SH-SY5Y (cell line): ENCODE data around the gene PIP5K1B.

Experiments used
- GATA2 ChIP-seq: IDR thresholded peaks from 2 replicates; pipeline ENCODE4 v1.6.1; 2011; ENCODE audit warnings: mild to moderate bottlenecking, low read depth, low read length
- GATA3 ChIP-seq: IDR thresholded peaks from 2 replicates; pipeline ENCODE4 v1.6.1; 2011; ENCODE audit warnings: low read depth, mild to moderate bottlenecking, low read length, moderate library complexity

Gene PIP5K1B

DNA sequence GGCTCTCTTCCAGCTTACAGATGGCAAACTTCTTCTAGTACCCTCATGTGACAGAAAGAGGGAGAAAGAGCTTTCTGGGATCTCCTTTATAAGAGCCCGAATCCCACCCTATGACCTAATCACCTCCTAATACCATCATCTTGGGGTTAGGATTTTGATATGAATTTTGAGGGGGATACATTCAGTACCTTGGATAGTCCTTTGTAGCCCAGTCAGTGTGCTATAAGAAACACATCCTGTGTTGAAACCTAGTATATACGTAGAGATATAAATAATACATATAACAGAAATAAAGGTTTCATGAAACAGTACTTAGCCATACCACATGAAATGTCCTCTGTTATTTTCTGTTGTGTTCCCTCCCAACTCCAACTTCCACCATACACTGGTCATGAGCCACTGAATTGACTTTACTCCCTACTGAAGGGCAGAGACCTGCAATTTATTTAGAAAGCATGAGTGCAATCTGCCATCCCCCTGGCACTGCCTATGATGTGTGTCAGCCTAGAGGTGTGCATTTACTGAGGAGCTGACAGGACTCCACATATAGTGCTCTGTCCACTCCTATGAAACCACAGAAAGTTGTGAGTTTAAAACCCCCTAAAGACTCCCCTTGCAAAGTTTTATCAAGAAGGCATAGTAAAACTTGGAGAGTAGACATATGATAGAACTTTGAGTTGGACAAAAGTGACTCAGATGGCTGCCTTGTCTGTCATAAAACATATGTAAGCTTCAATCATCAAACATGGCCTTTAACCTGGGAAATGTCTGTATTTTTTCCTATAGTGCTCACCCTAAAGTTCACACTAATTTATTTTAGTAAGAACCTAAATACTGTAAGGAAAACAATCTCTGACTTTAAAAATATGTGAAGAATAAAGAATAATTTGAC, 12.8 kb downstream of the PIP5K1B start:
- TF ChIP-seq GATA3 (no peak), GATA2 (no peak)

DNA sequence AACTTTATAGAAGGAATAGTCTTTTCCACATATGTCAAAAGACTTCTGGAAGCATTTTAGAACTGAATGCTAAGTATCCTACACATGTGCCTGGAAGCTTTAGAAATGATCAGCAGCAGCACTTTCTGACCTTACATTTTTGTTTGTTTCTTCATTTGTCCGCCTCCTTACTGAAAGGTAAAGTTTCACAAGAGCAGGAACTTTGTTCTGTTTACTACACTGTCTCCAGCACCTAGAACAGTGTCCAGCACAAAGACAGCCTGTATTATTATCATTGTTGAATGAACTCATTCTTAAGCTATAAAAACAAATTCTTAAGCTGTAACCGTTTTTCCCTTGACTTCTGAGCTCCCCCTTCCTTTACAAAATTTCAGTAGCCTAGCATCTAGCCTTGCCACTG, 14.8 kb downstream of the PIP5K1B start:
- TF ChIP-seq GATA2 (no peak), GATA3 (no peak)

DNA sequence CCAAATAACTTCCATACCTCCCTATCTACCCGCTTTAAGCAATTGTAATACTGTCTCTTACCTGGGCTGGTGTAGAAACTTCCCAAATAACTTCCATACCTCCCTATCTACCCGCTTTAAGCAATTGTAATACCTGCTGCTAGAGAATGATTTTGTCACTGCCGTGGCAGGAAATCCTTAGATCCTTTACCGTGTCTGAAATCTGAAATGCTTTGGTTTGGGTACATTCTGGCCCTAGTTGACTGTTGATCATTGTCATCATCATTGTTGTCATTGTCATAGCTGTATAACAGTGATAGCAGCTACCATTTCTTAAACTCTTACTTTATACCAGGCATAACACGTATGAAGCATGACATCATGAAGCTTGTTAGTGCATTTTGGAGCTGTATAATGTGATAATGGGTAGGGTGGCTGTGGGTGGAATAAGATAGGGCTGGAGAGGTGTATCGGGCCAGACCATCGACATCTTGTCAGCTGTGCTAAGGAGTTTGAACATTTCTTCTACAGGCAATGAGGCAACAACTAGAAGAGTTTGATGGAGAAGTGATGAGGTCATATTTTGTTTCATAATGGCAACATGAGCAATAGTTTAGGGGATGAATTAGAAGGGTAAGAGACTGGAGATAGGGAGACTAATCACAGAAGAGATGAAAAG, 15.7 kb downstream of the PIP5K1B start:
- TF ChIP-seq GATA2 (no peak), GATA3 (no peak)

DNA sequence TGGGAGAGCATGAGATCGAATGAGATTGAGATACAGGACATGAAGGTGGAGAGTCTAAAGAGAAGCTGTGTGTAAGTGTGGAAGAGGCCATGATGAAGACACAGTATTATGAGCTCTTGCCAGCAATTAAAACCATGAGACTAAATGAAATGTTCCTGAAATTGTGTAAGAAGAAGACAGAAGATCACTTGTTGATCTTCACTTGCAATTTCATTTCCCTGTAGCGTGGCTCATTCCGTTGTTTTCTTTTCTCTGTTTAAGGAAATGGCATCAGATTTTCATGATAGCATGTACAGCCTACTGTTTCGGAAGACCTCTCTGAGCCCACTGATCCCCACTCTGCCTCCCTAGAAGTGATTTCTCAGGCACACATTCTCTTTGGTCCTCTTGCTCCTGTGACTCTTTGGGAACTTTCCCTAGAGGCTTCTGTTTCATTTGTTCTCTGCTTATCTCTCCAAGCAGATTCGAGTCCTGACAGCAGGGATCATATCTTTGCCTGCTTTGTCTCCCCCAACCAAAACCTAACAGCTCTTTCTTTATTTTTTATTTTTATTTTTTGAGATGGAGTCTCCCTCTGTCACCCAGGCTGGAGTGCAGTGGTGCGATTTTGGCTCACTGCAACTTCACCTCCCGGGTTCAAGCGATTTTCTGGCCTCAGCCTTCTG, 16.8 kb downstream of the PIP5K1B start:
- TF ChIP-seq GATA3: no peak
- no peak for TF ChIP-seq GATA2

DNA sequence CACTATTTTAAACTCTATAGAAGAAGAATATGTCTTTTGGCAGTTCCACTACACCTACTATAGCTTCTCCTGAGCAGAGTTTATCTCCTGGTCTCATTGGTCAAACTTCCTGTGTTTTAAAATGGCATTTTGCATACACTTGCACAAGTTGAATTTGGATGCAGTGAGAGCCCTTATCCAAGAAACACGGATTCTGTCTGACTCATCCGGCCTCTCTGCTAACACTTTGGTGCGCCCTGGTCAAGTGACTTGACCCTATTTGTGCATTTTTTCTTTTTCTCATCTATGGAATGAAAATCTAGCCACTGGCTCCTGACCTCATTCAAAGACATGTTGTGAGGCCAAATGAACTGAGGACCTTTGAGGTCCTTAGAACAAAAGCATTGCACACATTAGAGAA, 20.0 kb downstream of the PIP5K1B start:
- TF ChIP-seq GATA2 (no peak), GATA3 (no peak)

DNA sequence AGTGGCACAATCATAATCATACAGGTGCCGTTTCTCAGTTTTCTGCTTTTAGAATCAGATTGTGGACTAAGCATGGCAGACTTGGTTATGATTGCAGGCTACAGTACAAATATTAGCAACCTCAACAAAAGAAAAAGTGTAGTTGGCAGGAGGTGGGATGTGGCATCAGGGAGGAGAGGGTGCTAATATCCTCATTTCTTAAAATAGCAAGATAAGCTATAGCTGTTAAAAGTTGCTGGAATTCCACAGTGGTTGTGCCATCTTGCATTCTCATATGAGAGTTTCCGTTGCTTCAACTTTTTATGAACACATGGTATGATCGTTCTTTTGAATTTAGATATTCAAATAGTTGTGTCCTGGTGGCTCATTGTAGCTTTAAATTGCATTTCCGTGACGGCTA, 21.4 kb downstream of the PIP5K1B start:
- TF ChIP-seq GATA3 (no peak), GATA2 (no peak)

DNA sequence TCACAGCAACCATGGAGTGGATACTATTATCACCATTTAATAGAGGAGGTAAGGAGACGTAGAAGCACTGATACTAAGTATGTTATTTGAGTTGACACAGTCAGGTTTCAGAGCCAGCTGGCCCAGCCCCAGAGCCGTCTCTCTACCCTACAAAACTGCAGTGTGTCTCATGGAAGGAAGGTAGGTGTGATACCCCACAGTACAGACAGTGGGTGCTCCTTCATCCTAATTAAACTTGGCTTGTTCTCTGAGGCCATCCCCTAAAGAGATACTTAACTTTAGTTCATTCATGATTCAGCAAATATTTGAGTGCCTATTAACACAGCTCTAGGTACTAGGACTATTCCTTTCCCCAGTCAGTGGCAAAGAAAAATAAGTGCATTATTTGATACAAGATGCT, 22.6 kb downstream of the PIP5K1B start:
- TF ChIP-seq GATA3: no peak
- TF ChIP-seq GATA2: no peak

DNA sequence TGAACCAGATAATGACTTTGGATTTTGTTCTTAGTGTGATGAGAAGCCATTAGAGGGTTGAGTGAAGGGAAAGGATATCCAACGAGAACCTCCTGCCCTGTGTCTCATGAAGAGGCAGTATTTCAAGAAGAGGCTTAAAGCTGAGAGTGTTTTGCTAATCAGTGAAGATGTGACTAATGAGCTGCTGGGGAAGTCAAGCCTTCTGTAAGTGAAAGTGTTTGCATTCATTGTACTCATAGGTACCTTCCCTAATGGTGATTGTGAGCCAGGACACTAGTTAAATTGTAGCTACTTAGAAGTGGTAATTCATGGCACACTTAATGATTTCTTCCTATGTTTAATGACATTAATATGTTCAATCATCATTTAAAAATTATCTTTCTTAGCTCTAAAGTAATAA, 23.7 kb downstream of the PIP5K1B start:
- TF ChIP-seq GATA2 (no peak), GATA3 (no peak)

DNA sequence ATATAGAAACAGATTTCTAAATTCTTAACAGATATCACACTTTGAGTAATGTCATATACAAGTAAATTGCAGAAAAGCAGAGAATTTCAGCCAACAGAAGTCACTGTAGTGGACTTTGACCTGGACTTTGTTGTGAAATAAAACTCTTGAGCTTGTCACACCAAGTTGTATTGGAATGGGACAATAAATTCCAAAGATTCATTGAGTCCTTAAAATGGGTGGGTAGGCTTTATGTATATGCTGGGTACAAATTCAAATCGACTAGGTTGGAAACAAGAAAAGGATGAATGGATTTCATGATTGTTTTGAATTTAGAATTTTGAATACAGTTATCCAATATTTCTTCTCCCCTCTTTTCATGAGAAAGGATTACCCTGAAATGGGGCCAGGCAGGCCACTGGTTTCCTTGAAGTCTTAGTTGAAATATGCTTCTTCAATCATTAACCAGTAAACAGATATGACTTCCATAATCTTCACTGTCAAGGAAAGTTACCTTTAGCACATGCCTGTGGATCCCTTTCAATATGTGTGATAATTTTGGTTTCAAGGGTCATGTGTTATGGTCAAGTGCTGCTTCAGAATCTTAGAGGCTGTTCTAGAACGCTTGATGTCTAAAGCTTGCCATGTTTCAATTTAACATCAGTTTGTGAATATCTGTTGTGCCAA, 25.7 kb downstream of the PIP5K1B start:
- TF ChIP-seq GATA2 (no peak), GATA3 (no peak)

DNA sequence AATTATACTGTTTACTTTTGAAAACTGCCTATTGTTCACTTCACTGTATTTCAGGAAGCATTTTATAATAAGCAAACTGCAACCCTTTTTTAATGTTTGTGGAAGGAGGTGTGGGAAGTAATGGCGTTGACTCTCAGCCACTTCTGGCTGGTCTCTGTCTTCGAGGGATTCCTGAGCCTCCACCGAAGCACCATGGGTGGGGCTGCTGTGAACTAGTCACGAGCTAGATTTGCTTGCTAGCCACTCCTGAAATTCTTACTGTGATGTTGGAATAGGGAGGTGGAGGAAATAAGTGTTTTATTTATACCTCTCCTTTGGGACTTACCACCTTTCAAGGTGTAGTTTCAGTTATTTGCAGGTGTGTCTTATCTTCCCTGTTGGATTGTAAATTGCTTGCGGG, 26.8 kb downstream of the PIP5K1B start:
- TF ChIP-seq GATA3 (no peak), GATA2 (no peak)

DNA sequence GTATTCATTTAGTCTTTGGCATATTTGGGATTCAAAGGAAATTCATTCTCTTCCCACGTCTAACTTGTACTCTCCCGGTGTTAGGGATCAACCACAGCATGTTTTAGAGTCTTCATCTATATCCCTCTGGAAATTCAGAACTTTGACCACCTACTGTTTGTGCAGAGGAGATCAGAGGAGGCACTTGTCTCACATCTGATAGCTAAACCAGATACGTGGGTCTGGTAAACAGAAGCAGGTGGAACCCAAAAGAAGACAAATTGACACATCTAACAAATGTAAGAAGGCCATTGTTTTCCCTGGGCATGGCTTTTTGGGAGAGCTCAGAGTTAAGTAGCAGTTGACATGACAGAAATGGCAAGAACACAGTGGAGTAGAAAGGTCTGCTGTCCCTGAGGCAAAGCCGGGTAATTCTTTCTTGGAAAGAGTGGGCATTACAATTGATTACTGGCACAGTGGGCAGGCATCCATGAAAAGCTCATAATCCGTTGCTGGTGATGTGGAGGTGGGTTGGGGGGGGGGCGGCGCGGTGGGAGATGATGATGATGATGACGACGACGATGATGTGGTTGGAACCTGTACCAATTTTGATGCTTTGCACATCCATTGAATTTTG, 27.5 kb downstream of the PIP5K1B start:
- TF ChIP-seq GATA2: no peak
- no peak for TF ChIP-seq GATA3

DNA sequence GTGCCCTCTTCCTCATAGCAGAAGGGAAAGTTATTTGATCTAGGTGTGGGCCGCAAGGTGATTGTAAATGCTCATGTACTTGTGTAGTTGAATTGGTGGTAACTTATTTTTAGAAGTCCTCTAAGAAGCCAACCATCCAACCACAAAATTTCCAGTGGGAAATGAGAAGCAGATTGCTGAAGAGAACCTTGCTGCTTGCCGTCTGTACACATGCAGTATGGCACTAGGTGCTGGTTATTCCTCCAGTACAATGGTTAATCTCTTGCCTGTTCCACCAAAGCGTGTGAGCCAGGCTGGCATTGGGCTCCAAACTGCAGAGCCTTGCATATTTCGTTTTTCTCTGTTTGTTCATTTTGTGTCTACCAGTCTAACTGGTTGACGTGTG, 28.0 kb downstream of the PIP5K1B start:
- no peak for TF ChIP-seq GATA2
- TF ChIP-seq GATA3: no peak

DNA sequence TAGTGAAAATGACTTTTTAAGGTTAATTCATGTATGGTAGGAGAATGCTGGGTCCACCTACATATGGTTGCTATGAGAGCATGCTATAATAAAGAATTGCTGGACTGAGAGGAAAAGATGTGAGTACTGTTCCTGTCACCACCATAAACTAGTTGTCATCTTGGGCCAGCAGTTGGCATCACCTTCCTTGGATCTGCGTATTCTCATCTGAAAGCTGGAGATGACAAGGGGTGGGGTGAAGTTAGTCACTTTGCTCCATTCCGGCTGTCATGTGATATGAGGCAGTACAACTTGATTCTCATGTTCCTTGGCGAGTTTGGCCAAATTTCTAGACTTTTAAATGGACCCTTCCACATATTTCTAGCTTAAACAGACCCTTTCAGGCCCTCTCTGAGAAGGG, 33.3 kb downstream of the PIP5K1B start:
- no peak for TF ChIP-seq GATA3

DNA sequence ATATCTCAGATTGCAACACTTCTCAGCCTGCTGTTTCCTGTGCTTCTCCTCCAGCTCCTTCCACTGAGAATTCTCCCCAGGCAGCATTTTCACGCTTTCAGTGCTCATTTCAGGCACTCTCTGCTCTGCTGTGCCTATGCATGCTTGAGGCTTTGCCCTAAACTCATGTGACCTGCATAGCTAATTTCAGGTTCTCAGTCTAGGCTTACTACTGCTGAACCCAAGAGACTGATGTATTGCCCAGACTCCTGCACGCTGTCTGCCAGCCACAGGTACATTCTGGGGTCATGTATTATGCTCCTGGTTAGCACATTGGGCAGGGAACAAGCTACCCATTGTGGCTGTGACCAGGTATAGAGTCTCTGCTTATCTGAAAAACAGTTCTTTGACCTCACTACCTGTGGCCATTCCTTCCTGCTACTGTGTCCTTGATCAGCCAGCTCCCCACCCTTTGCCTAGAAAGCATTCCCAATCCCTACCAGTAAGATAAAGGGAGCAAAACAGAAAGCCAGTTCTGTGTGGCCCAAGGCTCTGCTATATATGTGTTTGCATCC, 34.7 kb downstream of the PIP5K1B start:
- TF ChIP-seq GATA3 (no peak), GATA2 (no peak)

DNA sequence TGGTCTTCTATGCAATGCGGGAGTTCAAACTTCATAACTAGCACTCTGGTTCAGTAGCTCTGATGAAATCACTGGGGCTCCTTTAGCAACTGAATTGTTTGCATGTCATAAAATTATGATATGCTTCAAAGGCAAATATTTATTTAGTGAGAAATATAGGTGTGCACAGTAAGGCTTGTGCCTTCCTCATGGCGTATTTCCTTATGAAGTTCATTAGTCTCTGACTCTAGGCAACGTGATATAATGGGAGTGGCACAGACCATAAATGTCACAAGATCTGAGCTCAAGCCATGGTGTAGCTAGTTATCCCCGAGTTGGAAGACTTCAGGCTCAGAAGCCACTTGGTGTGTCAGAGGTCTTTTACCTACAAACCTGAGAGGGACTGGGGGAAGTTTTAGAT, 35.5 kb downstream of the PIP5K1B start:
- TF ChIP-seq GATA2 (no peak), GATA3 (no peak)
